ENCODE measurements around the gene NF2. TPM values are rescaled to one million over a fixed set of nuclear protein-coding genes. Genes with fewer than 3 reads are reported as not detected.
A peak's percentile ranks its signal among the peaks of the same experiment; 100 is the strongest.

NF2 gene
- total RNA-seq, 3 donors from 2014 or later (not counting 1 experiment from before 2014, with no cell fraction given), result 32.4 to 43.8 (median 39.6) TPM

- WGBS (ENCODE audit: insufficient coverage), result 96% methylated on average over 4 of the region's 4 CpGs
- no peak for ATAC-seq
These were observed 80.8 kb downstream of the NF2 start for GRCh38 chr22:29684244-29684643.

GRCh38 chr22:29689206-29689879, 85.9 kb downstream of the NF2 start:
- no peak for TF ChIP-seq CTCF (IDR thresholded peaks at IDR 0.05)
- Mint-ChIP-seq H3K27me3 (ENCODE audit: low read depth in 2 of 2) (no peaks in the 10 kb centered on the region), H3K36me3 (no peaks in the 10 kb centered on the region), H3K27ac (no peak overlapping the region), H3K4me3 (no peak overlapping the region), H3K4me1 (peaks cover 5% of the 10 kb centered on the region in 2 donors), H3K9me3 (no peaks in the 10 kb centered on the region)
- 95% methylated on average over 4 of the region's 5 CpGs for WGBS (ENCODE audit: insufficient coverage)
- DNase-seq (no peak), ATAC-seq (no peak)
- intact Hi-C loops (cut with micrococcal nuclease), result no loop called here
- peaks cover 32% of the 10 kb centered on the region for H3K36me3 ChIP-seq (ENCODE audit: control insufficient read depth, insufficient read depth, low read length)
- no peaks in the 10 kb centered on the region for H3K9me3 ChIP-seq (ENCODE audit: control insufficient read depth, insufficient read depth, low read length)
- H3K27me3 ChIP-seq (ENCODE audit: control insufficient read depth, insufficient read depth, low read length), result no peaks in the 10 kb centered on the region
- no peak overlapping the region for H3K27ac ChIP-seq (ENCODE audit: low read length)
- no peak overlapping the region for H3K4me3 ChIP-seq (ENCODE audit: low read length)
- no peaks in the 10 kb centered on the region for H3K4me1 ChIP-seq (ENCODE audit: control insufficient read depth, insufficient read depth, low read length)

More at GRCh38 chr22:29684244-29684643, 80.8 kb downstream of the NF2 start:
- H3K36me3 ChIP-seq (ENCODE audit: control insufficient read depth, insufficient read depth, low read length), result peaks cover 50% of the 10 kb centered on the region
- intact Hi-C loops (cut with micrococcal nuclease), result no loop called here
- peaks cover 10% of the 10 kb centered on the region for H3K36me3 Mint-ChIP-seq
- H3K4me1 ChIP-seq (ENCODE audit: control insufficient read depth, insufficient read depth, low read length), result no peaks in the 10 kb centered on the region
- no peaks in the 10 kb centered on the region for H3K9me3 Mint-ChIP-seq
- no peaks in the 10 kb centered on the region for H3K27me3 ChIP-seq (ENCODE audit: control insufficient read depth, insufficient read depth, low read length)
- no peaks in the 10 kb centered on the region for H3K9me3 ChIP-seq (ENCODE audit: control insufficient read depth, insufficient read depth, low read length)
- no peak overlapping the region for H3K4me3 ChIP-seq (ENCODE audit: low read length)
- no peak for DNase-seq
- H3K27me3 Mint-ChIP-seq (ENCODE audit: low read depth in 2 of 2), result no peaks in the 10 kb centered on the region
- no peaks in the 10 kb centered on the region for H3K4me1 Mint-ChIP-seq
- H3K4me3 Mint-ChIP-seq, result no peak overlapping the region
- TF ChIP-seq CTCF (IDR thresholded peaks at IDR 0.05), result no peak
- no peak overlapping the region for H3K27ac Mint-ChIP-seq
- H3K27ac ChIP-seq (ENCODE audit: low read length), result no peak overlapping the region

- no peak overlapping the region for H3K4me3 Mint-ChIP-seq
- H3K9me3 Mint-ChIP-seq, result no peaks in the 10 kb centered on the region
- peak; percentile 11 for TF ChIP-seq CTCF (IDR thresholded peaks at IDR 0.05)
- no peaks in the 10 kb centered on the region for H3K27me3 ChIP-seq (ENCODE audit: control insufficient read depth, insufficient read depth, low read length)
- no peaks in the 10 kb centered on the region for H3K9me3 ChIP-seq (ENCODE audit: control insufficient read depth, insufficient read depth, low read length)
- H3K4me1 ChIP-seq (ENCODE audit: control insufficient read depth, insufficient read depth, low read length), result no peaks in the 10 kb centered on the region
- ATAC-seq (no peak), DNase-seq (peak in 1 of 2 donors; percentile 51)
- peaks cover 5% of the 10 kb centered on the region in 2 donors for H3K4me1 Mint-ChIP-seq
- no peak overlapping the region for H3K27ac ChIP-seq (ENCODE audit: low read length)
- H3K36me3 ChIP-seq (ENCODE audit: control insufficient read depth, insufficient read depth, low read length), result peaks cover 32% of the 10 kb centered on the region
- no peaks in the 10 kb centered on the region for H3K27me3 Mint-ChIP-seq (ENCODE audit: low read depth in 2 of 2)
- 69% methylated on average over 8 of the region's 8 CpGs for WGBS (ENCODE audit: insufficient coverage)
- intact Hi-C loops (cut with micrococcal nuclease), result loop anchor here (10.0 kb wide), 1 partner anchor 55 kb away; no protein-coding TSS in a partner anchor
- H3K36me3 Mint-ChIP-seq, result no peaks in the 10 kb centered on the region
- H3K27ac Mint-ChIP-seq, result no peak overlapping the region
- H3K4me3 ChIP-seq (ENCODE audit: low read length), result no peak overlapping the region
These were observed 86.4 kb downstream of the NF2 start for GRCh38 chr22:29689880-29690213.

GRCh38 chr22:29690476-29690875, 87.0 kb downstream of the NF2 start:
- no peak for TF ChIP-seq CTCF (IDR thresholded peaks at IDR 0.05)
- Mint-ChIP-seq H3K4me3 (no peak overlapping the region), H3K36me3 (no peaks in the 10 kb centered on the region), H3K9me3 (no peaks in the 10 kb centered on the region), H3K4me1 (peaks cover 5% of the 10 kb centered on the region in 2 donors), H3K27me3 (ENCODE audit: low read depth in 2 of 2) (no peaks in the 10 kb centered on the region), H3K27ac (no peak overlapping the region)
- intact Hi-C loops (cut with micrococcal nuclease), result loop anchor here (10.0 kb wide), 1 partner anchor 56 kb away; no protein-coding TSS in a partner anchor
- no peak overlapping the region for H3K27ac ChIP-seq (ENCODE audit: low read length)
- 94% methylated on average over 9 of the region's 9 CpGs for WGBS (ENCODE audit: insufficient coverage)
- no peaks in the 10 kb centered on the region for H3K9me3 ChIP-seq (ENCODE audit: control insufficient read depth, insufficient read depth, low read length)
- peaks cover 38% of the 10 kb centered on the region for H3K36me3 ChIP-seq (ENCODE audit: control insufficient read depth, insufficient read depth, low read length)
- no peak for ATAC-seq
- no peak for DNase-seq
- H3K4me3 ChIP-seq (ENCODE audit: low read length), result no peak overlapping the region
- H3K4me1 ChIP-seq (ENCODE audit: control insufficient read depth, insufficient read depth, low read length), result no peaks in the 10 kb centered on the region
- H3K27me3 ChIP-seq (ENCODE audit: control insufficient read depth, insufficient read depth, low read length), result no peaks in the 10 kb centered on the region

Data from natural killer cell (primary cell).